Activated CD4-positive, CD25-positive, alpha-beta regulatory T cell treated with anti-CD3 and anti-CD28 coated beads, Interleukin-2, amount 50 U/mL, for 16 hours (primary cell): ENCODE results near the gene FRRS1.
A peak's percentile ranks its signal among the peaks of the same experiment; 100 is the strongest.
"Not testable (repeated sequence)": the region's sequence is repeated elsewhere in the genome, so short reads cannot be mapped to it uniquely, and the experiment has no call there.

Experiments used
- DNase-seq: peaks from one replicate; pipeline ENCODE4 v3.0.0-alpha.2; 2020; ENCODE audit warnings: low read depth, low spot score

Gene FRRS1

GRCh38 chr1:99766378-99766800 lies at the start of gene FRRS1:
TSS of gene FRRS1 (minus strand) at chr1:99766635. CDS start at chr1:99748768, 17,867 bp downstream.
- no peak for DNase-seq

- DNase-seq = no peak
These were observed 48.0 kb upstream of the FRRS1 start for GRCh38 chr1:99814373-99814900.

- DNase-seq = no peak
These were observed 45.3 kb upstream of the FRRS1 start for GRCh38 chr1:99811747-99812146.

GRCh38 chr1:99811075-99811474 lies 44.6 kb upstream of the FRRS1 start:
- DNase-seq = no peak

GRCh38 chr1:99808391-99809115 lies 42.1 kb upstream of the FRRS1 start:
- DNase-seq = peak; percentile 13

GRCh38 chr1:99806882-99807281 lies 40.4 kb upstream of the FRRS1 start:
- no peak for DNase-seq

- DNase-seq = no peak
These were observed 35.1 kb upstream of the FRRS1 start for GRCh38 chr1:99801584-99801983.

GRCh38 chr1:99793861-99794260 lies 27.4 kb upstream of the FRRS1 start:
- DNase-seq = not testable (repeated sequence)

GRCh38 chr1:99789715-99790114 lies 23.3 kb upstream of the FRRS1 start:
- no peak for DNase-seq

- no peak for DNase-seq
These were observed 22.5 kb upstream of the FRRS1 start for GRCh38 chr1:99788896-99789295.

- DNase-seq = no peak
These were observed 20.5 kb upstream of the FRRS1 start for GRCh38 chr1:99786751-99787501.

GRCh38 chr1:99784809-99785255 lies 18.4 kb upstream of the FRRS1 start:
- no peak for DNase-seq

- DNase-seq = no peak
These were observed 17.7 kb upstream of the FRRS1 start for GRCh38 chr1:99784143-99784542.

GRCh38 chr1:99782920-99783319 lies 16.5 kb upstream of the FRRS1 start:
- DNase-seq = no peak

GRCh38 chr1:99782397-99782796 lies 16.0 kb upstream of the FRRS1 start:
- no peak for DNase-seq

- no peak for DNase-seq
These were observed 15.4 kb upstream of the FRRS1 start for GRCh38 chr1:99781798-99782197.

GRCh38 chr1:99777752-99778151 lies 11.3 kb upstream of the FRRS1 start:
- no peak for DNase-seq

GRCh38 chr1:99776120-99776519 lies 9.7 kb upstream of the FRRS1 start:
- DNase-seq = no peak

- no peak for DNase-seq
These were observed 6.4 kb upstream of the FRRS1 start for GRCh38 chr1:99772809-99773208.

GRCh38 chr1:99771513-99771918 lies 5.1 kb upstream of the FRRS1 start:
- DNase-seq = no peak

- DNase-seq = no peak
These were observed 2.2 kb upstream of the FRRS1 start for GRCh38 chr1:99768524-99769245.

- no peak for DNase-seq
These were observed 1.7 kb upstream of the FRRS1 start for GRCh38 chr1:99768104-99768503.
